HepG2 (cell line): ENCODE data around the gene TGFA. TPM values are rescaled to one million over a fixed set of nuclear protein-coding genes. Genes with fewer than 3 reads are reported as not detected.

Experiments used
- ATAC-seq: fragments of 200-7000 bp; cut with Tn5 transposase; 3 replicates; pipeline ENCODE4 v1.9.1; 2020; ENCODE audit warnings: mild to moderate bottlenecking, moderate library complexity
- BruUV-seq: library from RNA; stranded (reverse); fragments of 400-500 nt; replicated peaks from 2 replicates; lab custom pipeline; 2021; lab: Mats Ljungman, UMichigan
- CTCF ChIA-PET: fragments of 300-600 bp; formaldehyde crosslinking; extraction: SDS; loops from one replicate; lab custom pipeline; 2021; ENCODE audit warnings: low total read pairs, inconsistent platforms, low intra/inter-chr PET ratio; lab: Yijun Ruan, JAX
- POLR2A ChIA-PET: fragments of 350-600 bp; sonication (Branson Sonifier 250); formaldehyde crosslinking; loops from one replicate; lab custom pipeline; 2020; ENCODE audit warnings: antibody characterized with exemption, inconsistent platforms; lab: Yijun Ruan, JAX
- DNase-seq: peaks from one replicate; pipeline ENCODE4 v3.0.0-alpha.2; 2015; ENCODE audit warnings: low spot score
- FAIRE-seq: peaks from 3 replicates; lab custom pipeline; 2011; peaks lifted over from hg19 to GRCh38; lab: Jason Lieb, UNC
- H2AFZ ChIP-seq: one replicate; pipeline ENCODE4 v1.6.1; 2011; ENCODE audit warnings: low read length, inconsistent platforms
- H3K27ac ChIP-seq: fragments of 300-600 bp; 3 replicates; pipeline ENCODE4 v1.8.0; 2011; ENCODE audit warnings: mixed run types, mild to moderate bottlenecking, mixed read lengths, low read length, inconsistent platforms; ENCODE audit not compliant: insufficient read depth; ENCODE audit errors: extremely low read length
- H3K27me3 ChIP-seq, 2 experiments: fragments of 200-600 bp in 1 of 2; 2 replicates in 1 of 2; 3 replicates in 1 of 2; pipeline versions ENCODE4 v1.6.0 to v1.8.0; 2011; ENCODE audit warnings: low read length in 2 of 2, mild to moderate bottlenecking in 2 of 2, moderate library complexity in 2 of 2, inconsistent platforms in 1 of 2; ENCODE audit not compliant: insufficient read depth in 2 of 2, control insufficient read depth in 1 of 2
- H3K36me3 ChIP-seq, 2 experiments: fragments of 200-600 bp in 1 of 2; replicated peaks in 1 of 2; 2 replicates in 1 of 2; 3 replicates in 1 of 2; pipeline versions ENCODE4 v1.5.1 to v1.8.0; 2011; ENCODE audit warnings: low read length in 2 of 2, inconsistent platforms in 1 of 2; ENCODE audit not compliant: insufficient read depth in 2 of 2, control insufficient read depth in 1 of 2
- H3K4me1 ChIP-seq: 2 replicates; pipeline ENCODE4 v1.5.1; 2012; ENCODE audit warnings: low read length, inconsistent platforms; ENCODE audit not compliant: insufficient read depth
- H3K4me2 ChIP-seq: 2 replicates; pipeline ENCODE4 v1.6.0; 2011; ENCODE audit warnings: low read depth, low read length, inconsistent platforms
- H3K4me3 ChIP-seq, 3 experiments: fragments of 200-600 bp in 1 of 3; sonication (generic), shearing (Covaris generic) in 1 of 3; replicated peaks in 1 of 3; 2 replicates each; pipeline ENCODE4 v1.5.1; 2011 to 2016; ENCODE audit warnings: low read length in 3 of 3, inconsistent platforms in 2 of 3, low read depth in 2 of 3, mild to moderate bottlenecking in 2 of 3, control low read depth in 1 of 3, mixed read lengths in 1 of 3; ENCODE audit not compliant: insufficient read depth in 1 of 3
- H3K79me2 ChIP-seq: one replicate; pipeline ENCODE4 v1.6.1; 2011; ENCODE audit warnings: low read length, inconsistent platforms; ENCODE audit not compliant: insufficient read depth
- H3K9ac ChIP-seq: 2 replicates; pipeline ENCODE4 v1.6.0; 2011; ENCODE audit warnings: mild to moderate bottlenecking, low read depth, low read length, inconsistent platforms; ENCODE audit not compliant: insufficient read depth
- H3K9me3 ChIP-seq: 2 replicates; pipeline ENCODE4 v1.5.1; 2012; ENCODE audit warnings: mild to moderate bottlenecking, low read length
- H4K20me1 ChIP-seq: 2 replicates; pipeline ENCODE4 v1.6.0; 2011; ENCODE audit warnings: inconsistent platforms, mild to moderate bottlenecking, low read length, moderate library complexity; ENCODE audit not compliant: insufficient read depth
- ETV6 ChIP-seq: sonication (generic); formaldehyde crosslinking; conservative IDR thresholded peaks from 2 replicates; pipeline ENCODE4 v1.4.0; 2020; ENCODE audit warnings: missing genetic modification reagents
- HHEX ChIP-seq: IDR thresholded peaks from 2 replicates; pipeline ENCODE4 v1.6.1; 2016; ENCODE audit warnings: control low read depth
- MXD3 ChIP-seq: IDR thresholded peaks from 2 replicates; pipeline ENCODE4 v1.6.1; 2016; ENCODE audit warnings: mild to moderate bottlenecking, missing biosample characterization, missing genetic modification reagents
- TERF1 ChIP-seq: sonication (generic); formaldehyde crosslinking; IDR thresholded peaks from 2 replicates; pipeline ENCODE4 v1.8.0; 2022; ENCODE audit warnings: mild to moderate bottlenecking, missing genetic modification reagents, moderate library complexity
- TOPORS ChIP-seq: sonication (generic); formaldehyde crosslinking; IDR thresholded peaks from 2 replicates; pipeline ENCODE4 v1.8.0; 2023; ENCODE audit warnings: mild to moderate bottlenecking, missing genetic modification reagents
- ZBTB2 ChIP-seq: sonication (generic); formaldehyde crosslinking; IDR thresholded peaks from 2 replicates; pipeline ENCODE4 v1.8.0; 2022; ENCODE audit warnings: low read depth, missing genetic modification reagents
- ZC3H4 ChIP-seq: sonication (generic); formaldehyde crosslinking; IDR thresholded peaks from 2 replicates; pipeline ENCODE4 v1.4.0; 2020; ENCODE audit warnings: missing genetic modification reagents, borderline replicate concordance
- ZMYM3 ChIP-seq: sonication (generic); formaldehyde crosslinking; IDR thresholded peaks from 2 replicates; pipeline ENCODE4 v1.5.1; 2020; ENCODE audit warnings: mild to moderate bottlenecking, missing genetic modification reagents
- ZNF407 ChIP-seq: sonication (generic); formaldehyde crosslinking; IDR thresholded peaks from one replicate; pipeline ENCODE4 v1.5.1; 2020; ENCODE audit warnings: mild to moderate bottlenecking, missing genetic modification reagents; ENCODE audit errors: not compliant biosample characterization
- WGBS: methylation state at CpG from one replicate; pipeline ENCODE4 v1.1.6; 2017; ENCODE audit warnings: low lambda C conversion rate; 5-methylcytosine and 5-hydroxymethylcytosine counted together
- in situ Hi-C: cut with HindIII; loops from 2 replicates; pipeline ENCODE4 v1.10.0; 2017; ENCODE audit warnings: low pct_unique_long_range_greater_than_20kb; ENCODE audit not compliant: extremely low pct_ligation_motif_present
- intact Hi-C: fragments of 100-400 bp; cut with micrococcal nuclease; formaldehyde crosslinking; loops from one replicate; pipeline ENCODE4 v1.10.0; 2022; ENCODE audit not compliant: unreplicated experiment
- polyA plus RNA-seq, 8 experiments: library from polyadenylated mRNA; depleted of rRNA in 3 of 8; stranded (reverse) in 7 of 8; unstranded in 1 of 8; fragments of >200 nt; fragmentation: Illumina TruSeq in 4 of 8; extraction: Trizol in 4 of 8; gene quantifications; 2 replicates each; pipeline versions ENCODE4 v1.2.1 to v1.2.3, GENCODE V29; 2011 to 2016; ENCODE audit warnings: low read depth in 4 of 8, missing spikeins in 1 of 8, mixed read lengths in 1 of 8; ENCODE audit not compliant: insufficient read depth in 1 of 8
- total RNA-seq, 5 experiments: library from RNA; depleted of rRNA; stranded (reverse); fragments of >200 nt; fragmentation: Illumina TruSeq; extraction: Trizol; gene quantifications; 2 replicates each; pipeline ENCODE4 v1.2.3, GENCODE V29; 2016; ENCODE audit warnings: low read depth in 1 of 5

Gene TGFA
- total and polyA plus RNA-seq, 2 of the 13 experiments (the other 11 are each of a cell fraction or from before 2014, with no cell fraction given), result 7.8 to 15.3 TPM

GRCh38 chr2:70525032-70525431 lies 28.6 kb downstream of the TGFA start (continued):
- TF ChIP-seq ZC3H4 (CRISPR knock-in tag), result no peak
- 0 out of 2 replicates have a peak, but pooled peaks have one; percentile 6 for TF ChIP-seq HHEX
- no peak for TF ChIP-seq ZMYM3 (CRISPR knock-in tag)
- TF ChIP-seq TERF1 (CRISPR knock-in tag), result no peak

GRCh38 chr2:70523996-70524965 lies 29.3 kb downstream of the TGFA start:
- intact Hi-C loops, result no loop called here
- TF ChIP-seq TOPORS (CRISPR knock-in tag) (no peak), ZNF407 (no peak), ETV6 (no peak), MXD3 (CRISPR knock-in tag) (no peak), ZBTB2 (no peak)

More at GRCh38 chr2:70523996-70524965, 29.3 kb downstream of the TGFA start:
- CTCF ChIA-PET, result no interaction called here
- H3K27me3 ChIP-seq, result no peaks in the 10 kb centered on the region
- FAIRE-seq, result no peak
- in situ Hi-C loops, result no loop called here
- H3K36me3 ChIP-seq, result no peaks in the 10 kb centered on the region
- peak overlapping the region; percentile 62 for H3K4me2 ChIP-seq
- H2AFZ ChIP-seq, result no peak overlapping the region
- POLR2A ChIA-PET, result interaction anchor here (0.9 to 1.8 kb wide), 6 partner anchors 10 to 231 kb away, joined by 3 to 9 read pairs (median 4); partner anchors contain the start of genes SNRPG and TGFA
- ATAC-seq, result peak; percentile 36
- peaks cover 51% of the 10 kb centered on the region for H3K4me1 ChIP-seq
- peak; percentile 40 for DNase-seq
- H3K79me2 ChIP-seq, result peaks cover 8% of the 10 kb centered on the region
- H3K4me3 ChIP-seq, result 0 out of 6 replicates have a peak overlapping the region, but pooled peaks of 1 of the 3 experiments have one; percentile 11
- H3K27ac ChIP-seq, result no peak overlapping the region
- H3K9ac ChIP-seq, result no peak overlapping the region
- H3K9me3 ChIP-seq, result no peaks in the 10 kb centered on the region
- H4K20me1 ChIP-seq, result no peaks in the 10 kb centered on the region
- BruUV-seq, result no TSS peak
- 68% methylated on average over 12 of the region's 14 CpGs for WGBS
